Stimulated activated effector memory CD8-positive, alpha-beta T cell treated with anti-CD3 and anti-CD28 coated beads, Interleukin-12 subunit alpha, Interleukin-12 subunit beta, amount 100 ng/mL, for 72 hours (primary cell): ENCODE data around the gene ADAM10.
A peak's percentile ranks its signal among the peaks of the same experiment; 100 is the strongest.

Source experiments
- ATAC-seq: fragments of 150-1000 bp; cut with Tn5 transposase; 2 replicates; pipeline ENCODE4 v1.10.0; 2021
- DNase-seq, 2 donors: peaks; one replicate each; pipeline ENCODE4 v3.0.0; 2021 to 2022; ENCODE audit warnings: low spot score in 2 of 2
- H3K27ac Mint-ChIP-seq: one replicate; pipeline ENCODE4 v1.8.0; 2022; ENCODE audit warnings: mild to moderate bottlenecking, mixed read lengths
- H3K36me3 Mint-ChIP-seq: one replicate; pipeline ENCODE4 v1.8.0; 2022; ENCODE audit warnings: mild to moderate bottlenecking, mixed read lengths
- H3K4me1 Mint-ChIP-seq: one replicate; pipeline ENCODE4 v1.8.0; 2022; ENCODE audit warnings: mixed read lengths
- H3K4me3 Mint-ChIP-seq: one replicate; pipeline ENCODE4 v1.8.0; 2022; ENCODE audit warnings: mild to moderate bottlenecking, mixed read lengths
- H3K9me3 Mint-ChIP-seq: one replicate; pipeline ENCODE4 v1.8.0; 2022; ENCODE audit warnings: mixed read lengths

Gene ADAM10

DNA sequence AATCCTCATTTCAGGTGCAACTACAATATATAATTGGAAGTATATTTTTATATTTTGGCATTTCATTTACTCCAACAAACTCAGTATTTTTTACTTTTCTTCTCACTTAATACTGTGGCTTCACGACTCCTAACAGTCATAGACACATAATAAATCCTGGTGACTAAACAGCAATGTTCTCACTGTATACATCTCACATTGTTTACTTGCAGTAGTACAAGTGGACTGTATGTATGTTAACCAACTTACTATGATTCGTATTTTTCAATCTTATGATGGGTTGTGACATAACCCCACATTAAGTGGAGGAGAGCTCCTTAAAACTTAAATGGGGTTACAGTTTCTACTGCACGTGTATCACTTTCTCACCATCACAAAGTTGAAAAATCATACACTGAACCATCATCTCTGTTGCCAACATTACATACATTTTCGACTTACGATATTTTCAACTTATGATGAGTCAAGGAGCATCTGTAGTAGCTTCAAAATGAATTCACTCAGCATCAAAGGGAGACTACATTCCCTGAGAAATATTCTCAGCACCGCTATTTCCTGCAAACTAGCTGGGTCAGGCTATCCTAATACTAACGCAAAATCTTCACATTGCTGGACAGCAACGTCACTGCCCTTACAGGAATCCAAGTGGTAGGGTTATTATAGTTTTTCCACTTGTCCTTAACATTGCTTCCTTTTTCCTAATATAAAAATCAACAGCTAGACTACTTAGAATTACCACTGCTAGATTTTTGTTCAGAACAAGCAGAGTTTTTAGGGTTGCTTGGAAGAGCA, 7.3 kb downstream of the ADAM10 start:
- ATAC-seq: peak; percentile 60
- peaks cover 64% of the 10 kb centered on the region for H3K4me1 Mint-ChIP-seq
- H3K36me3 Mint-ChIP-seq: no peaks in the 10 kb centered on the region
- no peak for DNase-seq
- H3K4me3 Mint-ChIP-seq: no peak overlapping the region
- no peaks in the 10 kb centered on the region for H3K9me3 Mint-ChIP-seq
- H3K27ac Mint-ChIP-seq: no peak overlapping the region

DNA sequence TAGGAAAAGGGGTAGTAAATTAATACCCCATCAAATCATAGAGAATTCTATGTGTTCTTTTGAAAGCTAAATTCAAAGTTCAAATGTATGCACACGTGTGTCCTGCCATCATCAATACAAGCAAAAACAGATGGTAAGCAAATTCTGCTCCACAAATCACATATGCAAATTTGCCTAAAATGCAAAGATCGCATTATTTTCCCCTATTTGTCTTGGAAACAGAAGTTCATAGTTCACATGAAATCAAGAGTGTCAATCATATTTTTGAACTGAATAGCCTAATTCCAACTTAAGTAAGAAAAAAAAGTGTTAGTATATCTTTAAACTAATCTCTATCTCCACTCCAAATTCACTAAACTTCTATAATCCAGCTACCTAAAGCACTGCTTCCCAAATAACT, 8.5 kb downstream of the ADAM10 start:
- no peaks in the 10 kb centered on the region for H3K36me3 Mint-ChIP-seq
- H3K4me1 Mint-ChIP-seq: peaks cover 71% of the 10 kb centered on the region
- no peaks in the 10 kb centered on the region for H3K9me3 Mint-ChIP-seq
- ATAC-seq (no peak), DNase-seq (no peak)
- H3K27ac Mint-ChIP-seq: no peak overlapping the region
- H3K4me3 Mint-ChIP-seq: no peak overlapping the region

DNA sequence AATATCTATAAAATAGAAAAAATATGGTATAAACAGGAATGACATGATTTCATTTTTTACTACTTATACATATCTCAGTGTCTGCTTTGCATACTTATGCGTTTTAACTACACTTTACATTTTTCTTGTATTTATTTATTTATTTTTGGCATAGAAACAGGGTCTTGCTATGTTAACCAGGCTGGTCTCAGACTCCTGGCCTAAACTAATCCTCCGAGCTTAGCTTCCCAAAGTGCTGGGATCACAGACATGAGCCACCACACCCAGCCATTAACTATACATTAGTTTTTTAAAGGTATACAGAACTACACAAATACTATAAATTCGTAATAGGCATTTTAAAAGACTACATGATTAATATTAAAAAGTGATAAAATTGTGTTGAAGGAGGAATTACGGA, 9.1 kb downstream of the ADAM10 start:
- Mint-ChIP-seq H3K9me3 (no peaks in the 10 kb centered on the region), H3K4me1 (peaks cover 69% of the 10 kb centered on the region), H3K27ac (no peak overlapping the region), H3K4me3 (no peak overlapping the region), H3K36me3 (no peaks in the 10 kb centered on the region)
- ATAC-seq: no peak
- DNase-seq: no peak

DNA sequence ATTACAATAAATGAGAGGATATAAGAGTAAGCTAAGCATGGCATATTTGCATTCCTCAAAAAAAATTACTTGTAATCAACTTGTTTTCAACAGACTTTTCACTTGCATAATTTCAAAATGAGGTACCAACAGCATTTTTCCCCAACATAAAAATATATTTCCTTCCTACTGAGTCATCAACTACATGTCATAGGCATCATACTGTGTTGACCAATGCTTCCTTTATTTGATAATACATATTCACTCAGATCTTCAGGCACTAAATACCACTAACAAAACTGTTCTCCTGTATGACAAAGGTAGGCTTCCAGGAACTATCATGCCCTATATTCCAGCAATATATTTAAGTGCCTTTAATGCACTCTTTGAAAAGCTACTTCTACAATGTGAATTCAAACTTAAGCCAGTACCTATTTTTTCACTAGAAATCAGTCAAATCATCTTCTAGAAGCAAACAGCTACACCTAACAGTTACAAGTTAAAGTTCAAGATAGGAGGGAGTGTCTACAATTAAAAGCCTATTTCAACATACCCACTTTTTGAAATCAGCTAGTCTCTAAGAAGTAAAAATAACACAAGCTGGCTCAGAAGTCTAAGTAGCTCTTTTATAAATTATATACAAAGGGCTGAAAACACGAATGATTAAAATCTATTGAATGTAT, 11.3 kb downstream of the ADAM10 start:
- no peak for DNase-seq
- peak; percentile 76 for ATAC-seq
- H3K4me3 Mint-ChIP-seq: peak overlapping the region; percentile 4
- peaks cover 67% of the 10 kb centered on the region for H3K4me1 Mint-ChIP-seq
- no peaks in the 10 kb centered on the region for H3K9me3 Mint-ChIP-seq
- H3K27ac Mint-ChIP-seq: peak overlapping the region; percentile 3
- no peaks in the 10 kb centered on the region for H3K36me3 Mint-ChIP-seq

DNA sequence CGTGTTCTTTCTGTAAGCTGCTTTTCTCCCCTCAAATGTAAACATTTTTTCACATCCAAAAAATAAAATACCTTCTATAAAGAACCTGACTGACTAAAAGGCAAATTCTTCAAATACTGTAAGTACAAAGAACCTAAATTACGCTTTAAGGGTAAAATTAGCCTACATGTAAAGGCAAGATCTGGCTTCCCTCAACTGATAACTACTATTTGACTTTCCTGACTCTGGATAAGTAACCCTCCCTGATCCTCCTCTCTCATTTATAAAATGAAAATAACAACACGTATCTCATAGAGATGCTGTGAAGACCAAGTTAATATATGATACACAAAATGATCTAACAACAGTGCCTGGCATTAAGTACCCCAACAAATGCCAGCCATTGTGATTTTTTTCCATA, 12.2 kb downstream of the ADAM10 start:
- DNase-seq: no peak
- ATAC-seq: no peak
- peaks cover 67% of the 10 kb centered on the region for H3K4me1 Mint-ChIP-seq
- H3K27ac Mint-ChIP-seq: peak overlapping the region; percentile 3
- no peaks in the 10 kb centered on the region for H3K9me3 Mint-ChIP-seq
- no peak overlapping the region for H3K4me3 Mint-ChIP-seq
- no peaks in the 10 kb centered on the region for H3K36me3 Mint-ChIP-seq

DNA sequence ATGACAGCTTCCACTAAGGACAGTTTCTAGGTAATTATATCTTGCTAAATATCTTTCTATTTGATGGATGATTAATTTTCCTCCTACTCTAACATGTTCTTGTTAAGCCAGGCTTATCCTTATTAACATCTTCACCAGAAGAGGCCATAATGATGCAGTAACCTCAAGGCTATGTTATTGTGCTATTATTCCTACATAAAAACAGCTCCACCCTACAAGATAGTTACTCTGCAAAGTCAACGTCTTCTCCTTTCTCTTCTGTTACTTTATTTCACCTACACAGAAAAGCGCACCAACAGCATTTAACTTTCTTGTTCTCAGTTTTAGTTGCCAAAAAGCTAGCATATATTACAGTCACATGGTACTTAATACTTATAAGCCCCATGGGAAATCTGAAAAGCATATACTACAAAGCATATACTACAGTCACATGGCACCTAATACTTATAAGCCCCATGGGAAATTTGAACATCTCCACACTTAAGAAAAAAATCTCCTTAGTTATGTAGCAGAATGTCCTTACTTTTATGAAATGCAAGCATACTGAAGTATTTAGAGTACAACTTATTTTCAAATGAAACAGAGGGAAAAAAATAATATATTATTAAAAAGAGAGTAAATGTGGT, 13.4 kb downstream of the ADAM10 start:
- DNase-seq: no peak
- Mint-ChIP-seq H3K27ac (no peak overlapping the region), H3K9me3 (no peaks in the 10 kb centered on the region), H3K36me3 (peaks cover 6% of the 10 kb centered on the region), H3K4me1 (peaks cover 66% of the 10 kb centered on the region), H3K4me3 (no peak overlapping the region)
- ATAC-seq: no peak

DNA sequence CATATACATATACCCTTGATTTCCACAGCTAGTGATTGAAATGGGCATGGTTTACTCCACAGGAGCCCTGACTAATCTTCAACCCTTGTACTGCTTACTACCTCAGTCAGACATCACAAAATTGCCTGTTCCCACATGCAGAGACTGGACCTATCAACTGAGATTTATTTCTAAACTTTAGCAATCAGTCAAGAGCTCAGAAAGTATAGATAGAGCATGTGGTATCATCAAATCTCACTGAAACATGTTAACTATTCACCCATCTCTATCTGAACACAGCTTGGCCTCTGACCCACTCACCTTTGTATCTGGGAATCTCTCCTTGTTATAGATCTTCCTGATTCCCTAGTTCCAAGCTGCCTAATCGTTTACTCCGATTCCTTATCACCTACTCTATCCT, 14.6 kb downstream of the ADAM10 start:
- H3K36me3 Mint-ChIP-seq: peaks cover 6% of the 10 kb centered on the region
- ATAC-seq (no peak), DNase-seq (no peak)
- H3K27ac Mint-ChIP-seq: no peak overlapping the region
- H3K4me1 Mint-ChIP-seq: peaks cover 72% of the 10 kb centered on the region
- H3K4me3 Mint-ChIP-seq: no peak overlapping the region
- H3K9me3 Mint-ChIP-seq: no peaks in the 10 kb centered on the region

DNA sequence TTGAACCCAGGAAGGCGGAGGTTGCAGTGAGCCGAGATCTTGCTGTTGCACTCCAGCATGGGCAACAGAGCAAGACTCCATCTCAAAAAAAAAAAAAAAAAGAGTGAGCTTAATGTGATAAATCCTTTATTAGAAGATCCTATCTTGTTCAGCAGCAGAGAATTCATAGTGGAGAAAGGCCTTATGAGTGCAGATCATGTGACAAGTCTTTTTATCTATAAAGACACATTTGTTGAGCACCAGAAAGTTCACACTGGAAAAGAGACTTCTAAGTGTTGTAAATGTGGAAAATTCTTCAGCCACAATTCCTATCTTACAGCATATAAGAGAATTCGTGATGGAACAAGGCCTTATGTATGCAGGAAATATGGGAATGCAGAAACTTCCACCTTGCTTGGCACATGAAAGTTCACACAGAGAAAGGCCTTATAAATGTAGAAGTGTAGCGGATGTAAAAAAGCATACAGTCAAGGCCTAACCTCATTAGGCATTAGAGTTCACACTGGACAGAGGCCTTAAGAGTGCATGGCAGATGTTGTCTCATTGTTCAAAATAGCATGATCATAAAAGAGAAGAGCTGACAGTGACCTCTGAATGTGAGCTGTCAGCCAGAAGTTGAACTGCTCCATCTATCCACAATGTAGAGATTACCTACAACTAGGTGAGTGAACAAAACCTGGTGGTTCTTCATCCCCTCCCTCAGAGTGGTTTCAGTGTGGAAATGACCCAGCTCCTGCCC, 16.7 kb downstream of the ADAM10 start:
- no peak for ATAC-seq
- Mint-ChIP-seq H3K27ac (no peak overlapping the region), H3K9me3 (no peaks in the 10 kb centered on the region), H3K4me1 (peaks cover 59% of the 10 kb centered on the region), H3K4me3 (no peak overlapping the region), H3K36me3 (peaks cover 6% of the 10 kb centered on the region)
- no peak for DNase-seq

DNA sequence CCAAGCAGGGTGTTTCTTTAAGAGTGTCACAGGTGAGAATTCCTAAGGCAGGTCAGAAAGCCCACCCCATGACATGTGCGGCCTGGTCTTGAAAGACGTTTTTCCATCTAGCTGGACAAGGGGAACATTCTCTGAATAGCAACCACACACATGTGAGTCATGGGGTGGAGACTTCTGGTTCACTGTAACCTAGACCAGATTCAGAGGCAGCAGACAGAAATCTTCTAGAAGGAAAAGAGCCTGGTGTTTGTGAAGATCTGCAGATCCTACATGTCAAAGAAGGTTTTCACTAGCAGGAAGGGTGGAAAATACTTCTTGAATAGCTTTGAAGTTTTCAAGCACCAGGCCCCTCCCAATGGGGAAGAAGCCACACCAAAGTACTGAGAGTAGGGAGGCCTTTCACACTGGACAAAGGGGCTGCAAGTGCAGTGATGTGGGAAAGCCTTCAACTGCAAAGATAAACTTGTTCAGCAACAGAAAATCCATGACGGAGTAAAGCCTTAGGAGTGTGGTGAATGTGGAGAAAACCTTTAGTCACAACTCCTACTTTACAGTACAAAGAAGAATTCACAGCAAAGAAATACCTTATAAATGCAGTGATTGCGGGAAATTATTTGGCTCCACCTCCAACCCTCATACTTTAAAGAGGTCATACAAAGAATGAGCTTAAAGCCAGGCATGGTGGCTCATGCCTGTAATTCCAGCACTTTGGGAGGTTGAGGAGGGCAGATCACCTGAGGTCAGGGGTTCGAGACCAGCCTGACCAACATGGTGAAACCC, 17.6 kb downstream of the ADAM10 start:
- H3K4me1 Mint-ChIP-seq: peaks cover 52% of the 10 kb centered on the region
- ATAC-seq: peak; percentile 52
- no peaks in the 10 kb centered on the region for H3K9me3 Mint-ChIP-seq
- H3K36me3 Mint-ChIP-seq: peaks cover 6% of the 10 kb centered on the region
- peak overlapping the region; percentile 60 for H3K27ac Mint-ChIP-seq
- no peak overlapping the region for H3K4me3 Mint-ChIP-seq
- DNase-seq: no peak

DNA sequence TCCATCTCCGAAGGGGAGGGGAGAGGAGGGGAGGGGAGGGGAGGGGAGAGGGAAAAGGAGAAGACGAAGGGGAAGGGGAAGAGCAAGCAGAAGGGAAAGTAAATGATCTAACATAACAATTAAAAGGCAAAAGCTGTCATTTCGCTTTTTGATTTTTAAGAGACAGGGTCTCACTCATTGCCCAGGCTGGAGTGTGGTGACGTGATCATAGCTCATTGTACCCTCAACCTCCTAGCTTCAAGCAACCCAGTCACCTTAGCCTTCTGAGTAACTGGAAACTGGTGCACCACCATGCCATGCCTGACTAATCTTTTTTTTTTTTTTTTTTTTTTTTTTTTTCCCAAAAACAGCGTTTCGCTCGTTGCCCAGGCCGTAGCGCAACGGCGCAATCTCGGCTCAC, 22.6 kb downstream of the ADAM10 start:
- ATAC-seq (peak; percentile 76), DNase-seq (no peak)
- Mint-ChIP-seq H3K36me3 (peaks cover 3% of the 10 kb centered on the region), H3K4me1 (peaks cover 44% of the 10 kb centered on the region), H3K4me3 (no peak overlapping the region), H3K9me3 (no peaks in the 10 kb centered on the region), H3K27ac (no peak overlapping the region)

DNA sequence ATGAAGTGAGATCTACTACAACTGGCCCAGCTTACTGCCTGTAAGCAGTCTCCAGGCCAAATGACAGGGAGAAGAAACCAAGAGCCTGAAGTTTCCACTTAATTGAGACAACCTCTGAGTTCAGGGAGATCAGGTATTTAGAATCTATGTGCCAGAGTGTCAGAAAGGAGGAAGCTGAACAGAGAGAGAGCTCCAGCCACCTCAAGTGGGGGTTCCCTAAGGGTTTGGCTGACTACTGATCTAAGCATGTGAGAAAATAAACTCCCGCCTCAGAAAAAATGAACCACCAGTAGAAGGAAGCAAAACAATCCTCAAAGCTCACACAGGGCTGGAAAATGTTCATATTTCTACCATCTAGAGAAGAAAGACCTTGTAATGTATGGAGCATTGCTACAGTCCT, 25.0 kb downstream of the ADAM10 start:
- peak; percentile 49 for ATAC-seq
- H3K4me3 Mint-ChIP-seq: no peak overlapping the region
- H3K36me3 Mint-ChIP-seq: no peaks in the 10 kb centered on the region
- H3K9me3 Mint-ChIP-seq: no peaks in the 10 kb centered on the region
- peaks cover 34% of the 10 kb centered on the region for H3K4me1 Mint-ChIP-seq
- no peak for DNase-seq
- H3K27ac Mint-ChIP-seq: peak overlapping the region; percentile 30

DNA sequence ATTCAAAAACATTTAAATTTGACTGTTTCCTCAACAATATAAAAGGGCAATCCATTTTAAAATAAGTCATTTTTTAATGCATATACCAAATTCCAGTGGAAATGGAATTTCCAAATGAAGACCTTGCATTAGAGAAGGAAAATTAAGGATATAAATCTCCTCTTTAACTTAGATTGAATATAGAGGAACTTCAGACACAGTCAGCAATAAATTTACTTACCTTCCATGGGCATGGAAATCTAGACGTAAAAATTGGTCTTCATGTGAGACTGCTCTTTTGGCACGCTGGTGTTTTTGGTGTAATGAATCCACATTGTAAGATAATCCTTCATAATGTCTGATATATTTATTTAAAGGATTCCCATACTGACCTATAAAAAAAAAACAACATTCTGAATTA, 32.1 kb downstream of the ADAM10 start:
- DNase-seq (no peak), ATAC-seq (no peak)
- Mint-ChIP-seq H3K36me3 (peaks cover 29% of the 10 kb centered on the region), H3K27ac (no peak overlapping the region), H3K9me3 (no peaks in the 10 kb centered on the region), H3K4me3 (no peak overlapping the region), H3K4me1 (peaks cover 6% of the 10 kb centered on the region)

DNA sequence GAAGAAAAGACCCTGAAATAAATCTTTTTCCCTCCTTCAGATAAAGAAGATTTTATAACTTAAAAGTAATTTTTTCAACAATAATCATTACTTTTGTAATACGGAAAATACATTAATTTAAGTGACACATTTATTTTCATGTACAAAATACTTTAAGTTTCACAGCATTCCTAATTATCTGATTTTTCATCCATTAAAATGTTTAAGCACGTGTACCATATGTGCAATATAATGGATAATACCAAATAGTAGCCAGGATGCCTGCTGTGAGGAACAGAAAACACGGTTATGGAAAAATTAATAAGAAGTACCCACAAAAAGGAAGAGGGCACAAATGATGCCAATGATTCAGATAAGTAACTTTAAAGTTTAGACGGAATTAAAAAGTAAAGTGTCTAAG, 33.5 kb downstream of the ADAM10 start:
- ATAC-seq (no peak), DNase-seq (no peak)
- H3K4me1 Mint-ChIP-seq: peaks cover 6% of the 10 kb centered on the region
- H3K36me3 Mint-ChIP-seq: peaks cover 30% of the 10 kb centered on the region
- no peaks in the 10 kb centered on the region for H3K9me3 Mint-ChIP-seq
- H3K4me3 Mint-ChIP-seq: no peak overlapping the region
- H3K27ac Mint-ChIP-seq: no peak overlapping the region

DNA sequence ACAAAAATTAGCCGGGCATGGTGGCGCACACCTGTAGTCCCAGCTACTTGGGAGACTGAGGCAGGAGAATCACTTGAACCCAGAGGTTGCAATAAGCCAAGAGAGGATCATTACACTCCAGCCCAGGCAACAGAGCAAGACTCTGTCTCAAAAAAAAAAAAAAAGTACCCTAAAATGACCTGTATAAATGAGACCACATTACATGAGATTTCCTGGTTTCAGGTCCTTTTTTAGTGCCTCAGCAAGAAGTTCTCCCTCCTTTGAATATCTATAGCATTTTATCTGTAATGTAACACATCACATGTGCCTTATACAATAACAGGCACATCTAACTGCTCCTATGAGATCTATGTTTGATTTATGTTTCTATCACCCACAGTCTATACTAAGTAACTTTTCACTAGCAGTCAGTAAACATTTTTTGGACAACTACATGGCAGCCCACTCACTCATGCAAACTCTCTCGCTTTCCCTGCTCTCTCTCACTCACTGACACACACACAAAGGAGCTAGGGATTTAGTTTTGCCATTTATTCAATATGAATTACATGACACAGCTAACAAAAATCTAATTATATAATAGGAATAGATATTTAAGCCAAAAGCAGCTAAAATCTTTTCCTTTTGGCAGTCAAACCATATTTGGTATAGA, 34.1 kb downstream of the ADAM10 start:
- Mint-ChIP-seq H3K27ac (no peak overlapping the region), H3K9me3 (no peaks in the 10 kb centered on the region), H3K36me3 (peaks cover 30% of the 10 kb centered on the region), H3K4me1 (peaks cover 6% of the 10 kb centered on the region), H3K4me3 (no peak overlapping the region)
- DNase-seq (no peak), ATAC-seq (no peak)
